ENCODE data around the gene TMEM82.
"Not testable (repeated sequence)": the region's sequence is repeated elsewhere in the genome, so short reads cannot be mapped to it uniquely, and the experiment has no call there.

TMEM82 gene

GRCh38 chr1:15742339-15742801, at the start of gene TMEM82:
TSS of gene TMEM82 (plus strand) at chr1:15742499. CDS start at chr1:15742560, 61 bp downstream.
- DNase-seq = no peak

GRCh38 chr1:15693371-15693770, 48.9 kb upstream of the TMEM82 start:
- DNase-seq = no peak

- DNase-seq = no peak
Measured at GRCh38 chr1:15696956-15697521, 45.3 kb upstream of the TMEM82 start.

- DNase-seq = no peak
Measured at GRCh38 chr1:15698201-15698600, 44.1 kb upstream of the TMEM82 start.

DNA sequence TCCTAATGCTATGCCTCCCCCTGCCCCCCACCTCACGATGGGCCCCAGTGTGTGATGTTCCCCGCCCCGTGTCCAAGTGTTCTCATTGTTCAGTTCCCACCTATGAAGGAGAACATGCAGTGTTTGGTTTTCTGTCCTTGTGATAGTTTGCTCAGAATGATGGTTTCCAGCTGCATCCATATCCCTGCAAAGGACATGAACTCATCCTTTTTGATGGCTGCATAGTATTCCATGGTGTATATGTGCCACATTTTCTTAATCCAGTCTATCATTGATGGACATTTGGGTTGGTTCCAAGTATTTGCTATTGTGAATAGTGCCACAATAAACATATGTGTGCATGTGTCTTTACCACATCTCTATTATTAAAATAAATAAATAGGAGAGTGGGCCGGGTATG, 43.0 kb upstream of the TMEM82 start:
- not testable (repeated sequence) for DNase-seq

GRCh38 chr1:15700508-15700907, 41.8 kb upstream of the TMEM82 start:
- DNase-seq = no peak

GRCh38 chr1:15701784-15702183, 40.5 kb upstream of the TMEM82 start:
- no peak for DNase-seq

- no peak for DNase-seq
Measured at GRCh38 chr1:15702722-15703550, 39.4 kb upstream of the TMEM82 start.

DNA sequence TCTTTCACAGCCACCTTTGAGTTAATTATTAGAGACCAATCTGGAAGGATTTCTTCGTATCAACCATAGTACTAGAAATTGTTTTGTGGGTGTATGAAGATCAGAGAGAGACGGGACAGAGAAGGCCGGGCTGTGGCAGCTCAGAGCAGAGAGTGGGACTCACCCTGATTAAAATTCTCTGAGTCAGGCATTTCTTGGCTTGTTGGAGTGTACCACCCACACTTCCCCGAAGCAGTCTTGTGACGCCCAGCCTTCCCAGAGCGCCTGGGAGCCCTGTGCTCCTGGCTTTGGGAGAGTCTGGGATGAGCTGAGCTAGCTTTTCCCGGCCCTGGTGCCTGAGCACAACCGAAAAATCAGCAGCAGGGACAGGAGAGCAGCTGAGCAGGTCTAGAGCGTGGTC, 38.7 kb upstream of the TMEM82 start:
- no peak for DNase-seq

- no peak for DNase-seq
Measured at GRCh38 chr1:15704526-15705183, 37.6 kb upstream of the TMEM82 start.

- DNase-seq = no peak
Measured at GRCh38 chr1:15705184-15705566, 37.1 kb upstream of the TMEM82 start.

DNA sequence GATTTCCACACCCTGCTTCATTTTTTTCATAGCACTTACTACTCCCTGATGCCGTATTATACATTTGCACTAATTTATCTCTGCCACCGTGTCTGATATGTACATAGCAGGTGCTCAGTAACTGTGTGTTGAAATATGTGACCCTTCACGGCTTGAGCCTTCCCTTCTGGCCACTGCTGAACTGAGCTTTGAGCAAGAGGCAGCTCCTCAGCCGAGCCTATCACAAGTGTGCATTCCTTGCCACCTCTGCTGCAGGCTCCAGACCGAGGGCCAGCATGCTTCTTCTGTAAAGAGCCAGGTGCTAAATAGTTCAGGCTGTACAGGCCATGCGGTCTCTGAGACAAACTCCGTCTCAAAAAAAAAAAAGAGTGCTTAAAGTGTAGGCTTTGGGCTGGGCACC, 35.5 kb upstream of the TMEM82 start:
- no peak for DNase-seq

GRCh38 chr1:15707239-15707925, 34.9 kb upstream of the TMEM82 start:
- DNase-seq = no peak

DNA sequence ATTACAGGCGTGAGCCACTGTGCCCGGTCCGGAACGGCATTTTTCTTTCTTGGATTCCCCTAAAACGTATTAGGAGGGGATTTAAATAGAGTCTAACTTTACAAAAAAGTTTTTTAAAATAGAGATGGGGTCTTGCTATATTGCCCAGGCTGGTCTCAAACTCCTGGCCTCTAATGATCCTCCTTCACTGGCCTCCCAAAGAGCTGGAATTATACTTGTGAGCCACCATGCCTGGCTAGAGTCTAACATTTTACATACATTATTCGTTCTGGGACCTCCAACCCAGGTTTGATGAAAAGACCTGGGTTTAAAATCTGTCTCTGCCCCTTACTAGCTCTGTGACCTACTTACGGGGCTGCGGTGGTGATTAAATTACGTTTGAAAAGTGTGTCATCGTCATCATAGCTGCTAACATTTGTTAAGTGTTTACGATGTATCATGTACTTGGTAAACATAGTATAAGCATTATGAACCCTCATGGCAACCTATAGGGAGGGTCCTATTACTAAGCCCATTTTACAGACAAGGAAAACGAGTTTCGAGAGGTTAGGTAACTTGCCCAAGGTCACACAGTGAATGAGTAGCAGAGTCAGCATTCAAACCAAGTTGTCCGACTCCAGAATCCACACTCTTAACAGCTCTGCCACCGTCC, 33.7 kb upstream of the TMEM82 start:
- no peak for DNase-seq

DNA sequence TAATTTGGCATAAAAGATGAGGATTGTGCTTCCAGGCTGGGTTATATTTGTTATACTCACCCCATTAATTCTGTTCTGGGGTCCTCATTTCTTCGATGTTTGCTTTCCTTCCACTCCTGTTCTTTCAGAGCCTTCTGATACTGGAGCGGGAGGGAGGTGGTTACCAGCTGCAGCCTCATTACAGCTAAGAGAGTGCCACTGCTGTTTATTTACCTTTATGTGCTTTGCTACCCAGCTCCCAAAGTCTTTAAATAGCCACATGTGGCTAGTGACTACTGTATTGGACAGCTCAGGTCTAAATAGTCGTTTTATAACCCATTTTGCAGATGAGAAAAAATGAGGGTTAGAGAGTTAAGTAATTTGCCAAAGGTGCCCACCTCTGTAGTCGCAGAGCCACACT, 33.1 kb upstream of the TMEM82 start:
- DNase-seq = no peak

DNA sequence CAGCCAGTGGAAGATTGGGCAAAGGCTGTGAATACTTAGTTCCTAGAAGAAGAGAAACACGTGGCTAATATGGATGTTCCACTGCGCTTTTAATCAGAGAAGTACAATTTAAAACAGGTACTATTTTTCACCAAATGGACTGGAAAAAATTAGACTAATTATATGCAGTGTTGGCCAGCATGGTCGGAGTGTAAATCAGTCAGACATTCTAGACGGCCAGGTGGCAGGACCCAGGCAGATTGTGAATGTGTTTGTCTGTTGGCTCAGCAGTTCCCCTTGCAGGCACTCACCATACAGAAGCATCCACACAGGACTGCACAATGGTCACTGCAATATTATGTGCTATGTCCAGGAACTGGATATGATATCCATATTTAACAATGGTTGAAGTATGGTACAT, 30.1 kb upstream of the TMEM82 start:
- DNase-seq = no peak

- DNase-seq = no peak
Measured at GRCh38 chr1:15714406-15715136, 27.7 kb upstream of the TMEM82 start.

DNA sequence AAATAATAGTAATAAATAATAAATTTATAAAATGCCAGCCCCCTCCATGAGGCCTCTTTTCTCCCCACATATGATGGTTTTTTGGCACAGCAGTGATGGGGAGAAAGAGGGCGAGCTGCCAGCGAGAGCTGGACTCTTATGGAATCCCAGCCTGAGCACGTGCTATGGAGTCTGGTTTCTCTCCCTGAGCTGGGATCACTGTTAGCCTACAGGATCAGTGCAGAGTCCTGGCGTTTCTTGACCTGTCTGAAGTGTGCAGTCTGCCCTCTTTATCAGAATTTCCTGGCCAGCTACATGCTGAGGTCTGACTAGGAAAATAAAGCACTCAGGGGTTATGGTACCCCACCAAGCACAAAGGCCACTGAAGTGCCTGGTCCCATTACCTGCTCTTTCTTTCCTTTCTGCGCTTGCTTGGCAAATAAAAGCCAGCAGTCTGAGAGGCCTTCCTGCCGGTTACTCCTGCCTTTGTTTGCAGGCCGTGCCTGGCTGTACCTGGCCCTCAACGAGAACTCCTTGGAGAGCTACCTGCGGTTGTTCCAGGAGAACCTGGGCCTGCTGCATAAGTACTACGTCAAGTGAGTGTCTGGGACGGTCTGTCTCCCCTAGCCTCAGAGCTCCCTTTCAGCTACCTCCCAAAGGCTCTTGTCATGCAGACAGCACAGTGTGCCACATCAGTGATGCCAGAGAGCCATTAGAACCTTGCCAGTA, 24.7 kb upstream of the TMEM82 start:
- no peak for DNase-seq

DNA sequence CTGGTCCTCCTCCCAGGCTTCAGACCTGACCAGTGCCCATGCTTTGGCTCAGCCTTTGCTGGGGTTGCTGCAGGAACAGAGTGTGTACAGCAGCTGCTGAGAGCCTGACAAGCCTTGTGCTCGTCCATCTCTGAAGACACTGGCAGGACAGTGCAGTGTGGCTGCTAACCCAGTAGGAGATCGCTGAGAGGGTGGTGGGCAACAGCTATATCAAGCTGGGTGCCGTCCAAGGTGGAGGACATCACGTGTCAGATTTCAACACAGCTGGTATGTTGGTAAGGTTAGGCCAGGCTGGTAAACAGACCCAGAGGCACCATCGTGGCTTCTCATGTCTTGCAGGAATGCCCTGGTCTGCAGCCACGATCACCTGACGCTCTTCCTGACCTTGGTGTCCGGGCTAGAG, 24.1 kb upstream of the TMEM82 start:
- DNase-seq = no peak

DNA sequence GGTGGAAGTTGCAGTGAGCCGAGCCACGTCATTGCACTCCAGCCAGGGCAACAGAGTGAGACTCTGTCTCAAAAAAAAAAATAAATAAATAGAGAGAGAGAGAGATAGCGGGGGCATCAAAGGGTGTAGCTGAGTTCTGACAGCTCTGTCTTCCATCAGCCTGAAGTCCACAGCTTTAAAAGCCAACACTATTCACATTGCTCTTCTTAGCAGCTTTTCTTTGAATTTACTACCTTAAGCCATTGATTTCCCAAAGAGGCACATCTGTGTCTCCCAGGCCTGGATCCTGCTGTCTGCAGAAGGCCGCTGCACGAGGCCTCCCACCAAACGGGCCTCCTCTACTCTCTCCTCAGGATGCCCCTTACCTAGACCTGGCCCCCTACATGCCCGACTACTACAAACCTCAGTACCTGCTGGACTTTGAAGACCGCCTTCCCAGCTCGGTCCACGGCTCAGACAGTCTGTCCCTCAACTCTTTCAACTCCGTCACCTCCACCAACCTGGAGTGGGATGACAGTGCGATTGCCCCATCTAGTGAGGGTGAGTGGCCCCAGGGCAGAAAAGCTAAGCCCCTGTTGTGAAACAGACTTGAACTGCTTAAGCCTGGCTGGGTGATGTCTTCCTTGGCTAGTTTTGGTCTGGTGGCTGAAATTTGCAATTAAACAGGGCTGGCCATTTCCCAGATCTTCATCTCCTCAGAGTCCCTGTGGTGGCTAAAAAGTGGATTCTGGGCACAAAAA, 22.7 kb upstream of the TMEM82 start:
- DNase-seq = no peak

DNA sequence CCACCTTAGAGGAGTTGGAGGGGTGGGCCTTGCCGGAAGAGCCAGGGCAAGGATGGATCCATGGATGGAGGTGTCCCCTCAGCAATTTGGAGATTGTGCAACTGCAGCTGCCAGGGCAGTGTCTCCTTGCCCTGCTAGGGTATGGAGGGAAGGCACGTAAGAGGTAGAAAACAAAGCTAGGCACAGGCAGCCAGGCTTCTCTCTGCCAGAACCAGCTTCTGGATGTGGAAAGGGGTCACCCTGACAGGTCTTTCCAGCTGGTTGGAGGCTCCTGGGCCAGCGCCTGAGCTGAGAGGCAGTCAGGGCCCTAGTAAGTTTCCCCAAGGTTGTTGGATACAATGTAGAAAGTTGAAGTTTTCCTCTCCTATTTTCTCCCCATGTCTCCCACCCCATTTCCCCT, 21.4 kb upstream of the TMEM82 start:
- DNase-seq = no peak
